DMS153 treated with DMSO at 0.1 percent for 48 hours (cell line): Measurements from ENCODE around the gene ALPL.

Experiments used
- DNase-seq: peaks from one replicate; lab custom pipeline; 2025; ENCODE audit not compliant: unreplicated experiment; lab: John Stamatoyannopoulos, UW

The ALPL gene

DNA sequence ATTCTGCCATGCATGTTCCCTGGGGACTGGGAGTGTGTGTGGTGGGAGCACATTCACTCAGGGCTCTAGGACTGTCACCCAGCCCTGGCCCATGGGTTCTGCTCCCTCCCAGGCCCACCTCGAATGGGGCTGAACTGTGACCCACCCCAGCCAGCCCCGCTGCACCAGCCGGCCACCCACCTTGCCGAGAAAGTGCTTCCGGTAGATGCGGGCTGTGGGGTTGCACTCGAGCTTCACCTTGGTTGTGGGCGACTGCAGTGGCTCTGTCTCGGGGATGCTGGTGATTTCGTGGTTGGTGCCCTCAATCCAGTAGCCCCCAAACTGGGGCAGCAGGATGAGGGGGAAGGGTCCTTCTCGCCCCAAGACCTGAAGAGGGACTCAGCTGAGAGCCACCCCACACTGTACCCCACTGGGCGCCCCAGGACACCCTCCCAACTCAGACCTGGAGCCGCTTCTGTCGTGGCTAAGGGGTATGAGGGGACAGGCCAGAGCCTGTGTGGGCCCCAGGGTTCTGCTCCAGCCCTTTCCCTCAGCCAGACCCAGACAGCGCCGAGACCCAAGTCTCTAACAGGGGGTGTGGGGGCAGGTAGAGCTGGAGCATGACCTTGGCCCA, 108.0 kb downstream of the ALPL start:
- no peak for DNase-seq

DNA sequence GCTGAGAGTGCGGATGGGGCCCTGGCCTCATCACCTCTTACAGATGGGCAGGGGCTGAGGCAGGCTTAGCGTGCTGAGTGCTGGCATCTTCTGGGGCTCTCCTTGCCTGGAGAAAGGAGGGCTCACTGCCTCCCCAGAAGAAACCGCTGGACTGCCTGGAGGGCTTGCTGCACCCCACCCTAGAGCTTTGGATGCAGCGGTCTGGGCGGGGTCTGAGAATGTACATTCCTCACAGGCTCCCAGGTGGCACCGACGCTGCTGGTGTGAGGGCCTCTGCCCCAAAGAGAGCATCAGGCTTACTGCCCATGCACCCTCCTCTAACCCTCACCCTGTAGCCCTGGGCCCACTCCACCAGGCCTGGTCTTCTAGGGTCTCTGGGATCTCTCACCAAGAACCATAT, 108.8 kb downstream of the ALPL start:
- no peak for DNase-seq

DNA sequence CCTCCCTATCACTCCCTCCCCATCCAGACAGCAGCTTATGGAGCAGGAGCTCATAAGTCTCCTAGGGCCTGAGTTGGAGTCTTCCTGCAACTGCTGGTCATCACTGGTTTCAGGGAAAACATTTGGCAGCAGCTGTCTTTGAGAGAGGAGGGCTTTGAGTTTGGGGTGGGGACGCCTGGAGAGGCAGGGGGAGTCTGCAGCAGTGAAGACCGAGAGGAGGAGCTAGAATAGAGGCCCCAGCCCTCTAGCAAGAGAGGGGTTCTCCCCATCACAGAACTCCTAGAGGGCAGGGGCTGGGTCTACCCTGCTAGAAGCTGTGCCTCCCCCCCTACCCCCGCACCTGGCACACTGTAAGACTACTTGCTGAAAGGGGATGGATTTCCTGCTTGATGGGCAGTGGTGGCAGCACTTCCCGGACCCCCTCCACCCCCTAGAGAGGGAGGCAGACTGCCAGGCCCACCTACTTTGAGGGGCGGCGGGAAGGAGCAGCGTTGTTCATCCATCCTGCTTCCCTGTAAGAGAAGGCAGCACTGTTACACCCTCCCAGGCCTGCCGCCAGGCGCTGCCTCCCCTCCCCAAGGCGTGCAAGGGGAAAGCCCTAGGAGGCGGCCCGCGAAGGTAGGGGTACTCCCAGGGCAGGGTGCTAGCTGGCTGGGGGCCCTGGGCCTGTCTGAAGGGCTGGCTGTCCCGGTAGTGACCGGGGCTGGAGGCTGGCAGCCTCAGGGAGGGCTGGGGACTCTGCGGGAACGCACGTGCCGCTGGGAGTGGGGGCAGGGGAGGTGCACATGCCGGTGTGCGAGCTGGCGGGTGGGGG, 109.5 kb downstream of the ALPL start:
- no peak for DNase-seq

DNA sequence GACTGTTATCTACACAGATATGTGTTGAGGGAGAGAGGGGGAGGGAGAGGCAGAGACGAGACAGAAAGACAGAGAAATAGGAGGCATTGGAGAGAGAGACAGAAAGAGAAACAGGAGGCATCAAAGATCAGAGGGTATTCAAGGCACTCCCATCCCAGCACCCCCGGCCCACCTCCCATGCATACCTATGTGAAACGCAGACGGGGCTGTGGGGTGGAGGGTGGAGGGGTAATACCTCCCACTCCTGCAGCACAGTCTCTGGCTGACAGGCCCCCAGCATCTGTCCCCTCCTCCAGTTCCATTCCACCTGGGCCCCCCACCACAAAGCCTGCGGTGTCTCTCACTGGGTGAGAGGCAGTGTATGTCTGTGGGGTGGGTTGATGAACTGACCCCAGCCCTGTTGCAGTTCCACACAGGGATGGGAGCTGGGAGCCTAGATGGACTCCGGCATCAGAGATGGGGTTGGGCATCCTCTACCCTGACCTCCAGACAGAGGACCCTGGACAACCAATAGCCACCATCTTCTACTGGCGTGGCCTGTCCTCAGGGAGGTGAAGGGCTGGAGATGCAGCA, 110.2 kb downstream of the ALPL start:
- no peak for DNase-seq

DNA sequence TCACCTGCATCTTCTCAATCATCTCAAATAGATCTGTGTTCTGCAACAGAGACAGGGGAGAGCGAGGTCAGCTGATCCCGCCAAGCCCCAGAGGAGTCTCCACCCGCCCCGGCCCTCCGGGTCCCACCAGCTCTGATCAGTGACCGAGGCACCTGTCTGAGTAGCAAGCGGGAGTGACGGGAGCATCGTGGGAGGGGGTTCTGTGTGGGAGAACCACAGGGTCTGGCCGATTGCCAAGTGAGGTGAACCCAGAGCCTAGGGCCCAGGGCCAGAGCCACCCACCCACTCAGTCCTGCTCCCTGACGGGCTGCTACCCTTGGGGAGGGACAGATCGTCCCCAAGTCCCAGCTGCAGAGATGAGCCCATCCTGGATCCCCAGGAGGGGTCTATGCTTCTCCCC, 110.8 kb downstream of the ALPL start:
- no peak for DNase-seq

DNA sequence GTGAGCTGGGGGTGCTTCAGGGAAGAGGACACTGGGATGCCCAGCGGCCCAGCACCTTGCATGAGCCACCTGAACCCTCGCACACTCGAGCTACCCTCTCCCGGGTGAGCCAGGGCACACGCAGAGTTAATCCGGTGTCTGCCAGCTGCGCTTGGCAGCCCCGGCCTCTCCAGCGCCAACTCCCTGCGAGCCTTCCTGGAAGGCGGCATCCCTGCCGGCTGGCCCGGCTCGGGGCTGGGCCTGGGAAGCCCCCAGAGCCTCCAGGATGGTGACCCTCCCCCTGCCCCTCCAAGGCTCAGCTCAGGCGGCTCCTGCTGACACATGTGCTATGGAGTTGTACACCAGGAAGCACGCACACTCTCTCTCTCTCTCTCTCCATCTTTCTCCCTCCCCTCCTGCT, 111.3 kb downstream of the ALPL start:
- no peak for DNase-seq

DNA sequence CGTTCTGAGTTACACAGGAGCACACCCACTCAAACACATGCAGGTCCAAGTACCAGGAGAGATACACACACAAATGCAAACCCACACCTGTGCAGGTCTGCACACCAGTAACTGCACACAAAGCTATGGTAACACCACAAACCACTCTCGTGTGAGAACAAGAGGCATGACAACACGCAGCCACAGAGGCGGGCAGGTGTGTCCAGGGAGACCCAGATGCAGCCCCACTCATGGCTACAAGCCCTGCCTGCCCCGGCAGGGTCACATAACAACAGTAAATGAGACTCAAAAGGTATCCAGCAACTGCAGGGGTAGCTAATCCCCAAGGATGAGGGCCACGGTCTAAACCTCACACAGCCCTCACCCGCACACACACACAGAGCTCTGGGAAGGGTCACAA, 111.8 kb downstream of the ALPL start:
- no peak for DNase-seq

DNA sequence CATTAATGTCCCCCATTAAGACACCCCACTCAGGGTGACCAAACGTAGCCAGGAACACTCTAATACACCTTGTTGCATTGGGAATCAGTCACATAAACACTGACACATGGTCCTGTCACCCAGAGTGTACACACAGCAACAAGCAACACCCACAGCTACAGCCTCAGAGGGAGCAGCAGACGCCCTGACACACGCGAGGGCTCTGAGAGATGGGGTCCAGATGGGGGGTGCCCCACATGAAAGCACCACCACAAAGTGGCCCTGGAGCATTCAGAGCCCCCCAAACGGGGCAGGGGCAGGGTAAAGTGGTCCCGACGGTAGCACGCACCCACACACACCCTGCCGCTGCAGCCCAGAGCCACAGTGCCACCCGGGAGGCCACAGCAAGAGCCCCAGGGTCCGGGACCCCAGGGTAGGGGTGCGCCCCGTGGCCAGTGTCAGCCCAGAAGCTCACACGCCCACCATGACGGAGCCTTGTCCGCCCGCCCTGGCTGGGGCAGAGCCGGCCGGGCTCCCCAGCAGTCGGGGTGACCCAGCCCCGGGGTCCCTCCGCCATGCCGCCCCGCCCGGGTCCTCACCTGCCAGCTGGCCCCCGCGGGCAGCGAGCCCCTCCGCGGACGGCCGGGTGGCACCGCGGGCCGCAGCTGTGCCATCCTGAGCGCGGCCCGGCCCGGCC, 112.7 kb downstream of the ALPL start:
- DNase-seq = no peak

DNA sequence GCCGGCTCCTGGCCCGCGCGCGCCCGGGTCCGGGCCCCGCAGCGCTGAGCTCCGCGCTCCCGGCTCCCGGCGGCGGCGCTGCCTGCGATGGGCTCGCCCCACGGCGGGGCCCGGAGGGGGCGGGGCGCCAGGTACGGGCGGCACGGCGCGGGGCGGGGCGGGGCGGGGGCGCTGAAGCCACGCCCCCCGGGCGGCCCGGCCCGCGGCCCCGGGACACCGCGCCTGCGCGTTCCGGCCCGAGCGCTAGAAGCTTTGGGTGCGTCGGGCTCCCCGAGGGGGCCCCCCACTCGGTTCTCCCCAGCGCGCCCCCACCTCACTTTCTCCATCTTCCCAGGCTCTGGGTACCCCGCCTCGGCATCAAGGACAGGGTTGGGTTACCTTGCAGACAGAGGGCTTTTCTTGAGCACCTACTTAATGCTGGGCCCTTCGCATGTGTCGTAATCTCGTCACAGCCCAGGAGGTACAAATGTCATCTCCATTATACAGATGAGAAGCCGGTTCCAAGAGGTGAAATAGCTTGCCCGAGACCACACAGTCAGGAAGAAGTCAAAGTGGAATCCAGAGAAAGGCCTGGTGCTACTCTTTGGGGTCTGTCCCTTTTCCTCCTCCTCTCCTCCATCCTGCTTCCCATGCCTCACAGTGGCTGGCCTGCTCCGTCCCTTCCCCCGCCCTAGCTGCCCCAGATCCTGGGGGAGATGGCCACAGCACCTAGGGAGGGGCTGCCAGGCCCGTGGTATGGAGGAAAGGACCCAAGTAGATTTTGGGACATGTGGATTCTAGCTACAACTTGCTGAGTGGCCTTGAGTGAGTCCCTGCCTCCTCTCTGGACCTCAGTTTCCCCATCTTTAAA, 113.5 kb downstream of the ALPL start:
- DNase-seq = no peak

DNA sequence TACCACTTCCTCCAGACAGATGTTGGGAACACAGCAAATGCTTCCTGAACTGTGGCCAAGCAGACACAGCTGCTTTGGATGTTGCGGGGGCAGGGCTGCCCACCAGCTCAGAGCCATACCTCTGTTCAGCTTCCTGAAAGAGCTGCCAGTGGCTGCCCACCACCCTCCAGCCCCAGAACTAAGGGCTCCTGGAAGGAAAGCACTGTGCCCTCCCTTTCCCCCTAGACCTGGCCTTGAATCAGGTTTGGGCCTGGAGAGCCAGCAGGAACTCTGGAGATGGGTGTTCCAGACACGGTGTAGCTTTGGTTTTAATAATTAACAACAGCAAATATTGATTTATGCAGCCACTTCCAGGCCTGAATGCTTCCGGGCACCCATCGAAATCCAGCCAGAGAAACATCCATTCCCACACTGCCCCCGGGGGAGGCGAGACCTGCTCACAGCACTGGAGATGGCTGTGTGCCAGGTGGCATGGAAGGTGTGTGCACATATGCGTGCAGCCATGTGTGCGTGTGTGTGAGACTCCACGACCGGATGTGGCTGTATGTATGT, 114.3 kb downstream of the ALPL start:
- DNase-seq = peak; percentile 40

DNA sequence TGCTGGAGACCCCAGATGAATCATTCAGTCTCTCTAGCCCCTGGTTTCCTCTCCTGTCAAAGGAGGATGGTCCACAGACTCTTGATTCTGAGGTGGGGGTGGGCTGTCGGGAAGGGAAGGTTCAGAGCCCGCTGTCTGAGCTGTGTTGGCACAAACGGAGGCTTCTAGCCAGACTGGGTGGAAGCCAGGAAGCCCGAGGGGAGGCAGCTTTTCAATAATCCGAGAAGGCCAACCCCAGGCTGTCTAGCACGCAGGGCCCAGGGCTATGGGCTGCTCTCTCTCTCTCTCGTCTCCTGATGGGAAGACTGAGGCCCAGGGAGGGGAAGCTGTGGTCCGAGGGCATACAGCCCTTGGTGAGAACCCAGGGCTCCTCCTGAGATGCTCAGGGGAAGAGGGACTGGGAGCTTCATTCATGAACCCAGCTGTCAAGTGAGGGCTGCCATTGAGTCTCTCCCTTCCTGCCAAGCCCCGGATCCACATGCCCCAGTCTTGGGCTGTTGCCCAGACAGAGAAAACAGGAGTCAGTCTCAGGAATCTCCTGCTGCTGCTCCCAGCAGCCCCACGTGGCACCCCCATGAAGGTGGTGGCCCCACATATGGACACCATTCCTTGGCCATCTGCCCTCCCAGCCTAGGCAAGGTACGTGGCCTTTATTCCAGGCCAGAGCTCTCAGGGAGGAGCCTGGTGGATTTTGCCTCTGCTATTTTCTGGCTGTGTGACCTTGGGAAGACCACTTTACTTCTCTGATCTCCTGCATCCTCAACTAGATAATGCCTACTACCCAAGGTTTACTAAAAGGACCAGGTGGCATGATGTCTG, 115.6 kb downstream of the ALPL start:
- DNase-seq = no peak

DNA sequence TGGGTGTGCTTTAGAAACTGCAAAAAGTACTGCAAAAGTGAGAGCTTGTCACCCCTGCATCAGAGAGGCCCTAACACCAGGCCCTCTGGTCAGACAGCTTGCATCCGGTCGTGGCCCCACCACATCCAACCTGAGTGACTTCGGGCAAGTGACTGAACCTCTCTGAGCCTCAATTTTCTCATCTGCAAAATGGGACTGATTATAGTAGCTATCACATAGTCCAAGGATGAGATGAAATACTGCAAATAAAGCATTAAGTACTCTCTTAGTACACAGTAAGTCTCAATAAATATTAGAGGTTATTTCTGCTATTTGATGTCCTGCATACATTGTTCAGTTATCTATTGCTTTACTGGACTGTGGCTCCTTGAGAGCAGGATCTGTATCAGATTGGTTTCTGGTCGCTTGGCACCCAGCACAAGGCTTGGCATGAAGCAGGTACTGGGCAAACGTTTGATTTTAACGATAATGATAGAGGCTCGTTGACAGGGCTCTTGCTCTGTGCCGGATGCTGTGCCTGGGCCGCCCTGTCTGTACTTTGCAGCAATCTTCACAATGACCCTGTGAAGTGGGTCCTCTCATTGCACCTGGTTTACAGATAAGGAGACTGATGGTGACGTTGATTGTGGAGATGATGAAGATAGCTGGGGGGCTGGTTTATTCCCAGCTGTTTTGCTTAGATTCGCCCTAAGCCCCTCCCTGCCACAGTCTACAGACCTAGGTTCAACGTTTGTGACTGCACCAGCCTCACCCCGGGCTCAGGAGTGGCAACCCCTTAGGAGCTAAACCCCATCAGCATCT, 116.4 kb downstream of the ALPL start:
- no peak for DNase-seq

DNA sequence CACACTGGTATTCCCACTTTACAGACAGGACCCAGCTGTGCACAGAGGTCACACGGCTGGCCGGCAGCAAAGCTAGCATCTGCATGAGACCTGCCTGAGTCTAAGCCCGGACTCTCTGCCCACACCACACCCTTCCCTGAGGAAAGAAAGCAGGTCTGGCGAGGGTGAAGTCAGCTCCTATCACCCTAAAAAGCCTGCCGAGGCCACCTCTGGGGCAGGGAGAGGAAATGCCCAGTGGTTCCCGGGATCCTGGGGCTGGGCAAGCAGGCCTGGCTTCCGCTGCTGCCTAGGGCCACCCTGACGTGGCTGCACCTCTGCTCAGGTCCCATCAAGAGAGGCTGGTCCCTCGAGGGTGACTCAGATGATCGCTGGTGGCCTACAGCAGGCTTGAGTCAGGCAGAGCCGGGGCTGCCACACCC, 117.7 kb downstream of the ALPL start:
- no peak for DNase-seq
